Bladder microvascular endothelial cell (primary cell): ENCODE results near the gene TLE6. TPM values are rescaled to one million over a fixed set of nuclear protein-coding genes. Genes with fewer than 3 reads are reported as not detected.

Experiments used
- total RNA-seq: library from RNA; depleted of rRNA; stranded (reverse); fragments of >200 nt; gene quantifications from 2 replicates; pipeline ENCODE4 v1.2.3, GENCODE V29; 2014

The TLE6 gene
- 0.97 and 3.0 TPM in 2 replicates for total RNA-seq

DNA sequence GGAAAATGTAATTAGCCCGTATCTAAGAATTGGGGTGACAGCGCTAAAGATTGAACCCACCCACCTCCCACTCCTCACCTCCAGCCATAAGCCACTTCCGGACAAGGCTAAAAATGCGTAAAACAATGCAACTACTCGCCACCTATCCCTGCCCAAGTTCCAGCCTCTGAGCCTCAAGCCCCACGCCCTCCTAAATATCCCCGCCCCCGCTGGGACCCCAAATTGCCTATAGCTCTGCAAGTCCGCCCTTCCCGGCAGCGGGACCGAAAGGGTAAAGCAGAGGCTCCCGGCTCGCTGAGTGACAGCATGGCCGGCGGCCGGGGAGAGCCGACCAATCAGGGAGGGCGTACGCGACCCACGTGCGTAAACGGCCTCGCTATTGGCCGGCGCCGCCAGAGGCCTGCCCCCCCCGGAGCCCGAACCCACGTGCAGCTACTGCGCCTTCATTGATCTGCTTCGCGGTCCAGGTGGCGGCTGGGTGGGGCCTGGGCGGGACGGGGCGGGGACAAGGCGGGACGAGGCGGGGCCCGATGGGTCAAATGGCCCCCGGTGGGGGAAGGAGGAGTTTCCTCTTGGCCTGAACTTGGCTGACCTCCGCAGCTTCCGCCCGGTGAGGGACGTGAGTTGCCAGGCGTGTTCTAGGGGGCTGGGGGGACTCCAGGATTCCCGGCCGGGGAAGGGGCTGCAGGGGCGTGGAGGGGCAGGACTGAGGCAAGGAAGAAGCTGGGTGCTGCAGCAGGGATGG, at the start of gene TLE6:
TSS of gene TLE6 (plus strand) at position 564 of the 745 bp plus-strand sequence. CDS start 670 bp downstream, outside the sequence.

DNA sequence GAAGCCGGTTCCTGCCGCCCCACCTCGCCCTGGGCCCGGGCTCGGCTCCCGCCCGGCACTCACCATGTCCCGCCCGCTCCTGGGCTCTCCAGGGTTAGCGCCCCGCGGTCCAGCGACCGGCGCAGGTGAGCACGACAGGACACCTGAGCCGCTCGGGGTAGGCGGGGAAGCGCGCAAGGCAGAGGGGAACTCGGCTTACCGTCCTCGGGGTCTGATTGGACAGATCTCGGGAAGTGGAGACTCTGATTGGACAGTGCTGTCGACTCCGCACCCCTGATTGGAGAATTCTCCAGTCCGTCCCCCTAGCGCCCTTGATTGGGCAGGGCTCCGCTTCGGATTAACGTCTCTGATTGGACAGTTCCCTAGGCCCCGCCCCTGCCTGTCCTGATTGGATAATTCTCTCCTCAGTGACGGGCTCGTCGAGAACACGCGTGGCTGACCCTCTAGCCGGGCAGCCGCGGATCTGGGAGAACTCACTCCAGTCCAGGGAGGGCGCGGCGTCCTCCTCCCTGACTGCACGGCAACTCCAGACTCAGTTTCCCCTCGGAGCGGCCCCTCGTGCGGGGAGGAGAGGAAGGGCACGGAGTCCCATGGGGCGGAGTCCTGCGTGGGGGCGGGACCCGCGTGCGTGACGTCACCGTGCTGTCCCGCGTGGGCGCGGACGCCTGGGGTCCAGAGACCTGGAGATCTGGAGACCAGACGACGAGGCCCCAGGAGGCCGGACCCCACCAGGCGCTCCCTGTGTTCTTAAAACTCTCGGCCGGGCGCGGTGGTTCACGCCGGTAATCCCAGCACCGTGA, 32.4 kb upstream of the TLE6 start, which contains the start of gene ZNF77:
TSS of gene ZNF77 (minus strand) at position 197 of the 800 bp plus-strand sequence. CDS start at position 66, 131 bp downstream.

DNA sequence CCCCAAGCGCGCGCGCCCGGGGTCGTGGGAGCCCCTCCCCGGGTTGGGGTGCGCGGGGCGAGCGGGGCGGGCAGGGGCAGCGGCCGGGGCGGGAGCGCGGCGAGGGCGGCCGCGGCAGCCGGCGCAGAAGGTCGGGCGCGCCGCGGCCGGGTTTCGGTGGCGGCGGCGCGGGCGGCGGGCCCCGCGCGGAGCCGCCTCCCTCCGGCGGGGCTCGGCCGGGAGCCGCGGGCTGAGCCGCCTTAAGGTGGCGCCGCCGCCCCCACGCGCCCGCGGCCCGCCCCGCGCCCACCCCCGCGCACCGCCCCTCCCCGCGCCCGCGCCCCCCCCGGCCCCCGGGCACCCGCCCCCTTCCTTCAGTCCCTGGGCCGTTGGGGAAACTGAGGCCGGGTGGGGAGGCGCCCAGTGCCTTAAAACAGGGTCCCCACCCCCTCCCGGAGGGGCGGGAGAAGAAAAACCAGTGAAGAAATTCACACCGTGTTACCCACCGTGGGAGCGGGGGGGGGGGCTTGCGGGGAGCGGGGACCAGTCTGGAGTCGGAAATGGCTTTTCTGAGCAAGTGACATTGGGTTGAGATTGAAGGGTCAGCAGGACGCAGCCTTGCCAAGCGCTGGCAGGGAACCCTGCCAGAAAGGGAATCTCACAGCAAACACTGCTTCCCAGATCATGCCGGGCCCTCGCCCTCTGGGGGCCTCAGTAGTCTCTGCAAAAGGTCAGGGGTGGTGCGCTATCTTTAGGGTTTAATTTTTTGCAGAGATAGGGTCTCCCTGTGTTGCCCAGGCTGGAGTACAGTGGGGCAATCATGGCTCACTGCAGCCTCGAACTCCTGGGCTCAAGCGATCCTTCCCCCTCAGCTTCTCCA, 51.9 kb downstream of the TLE6 start, which contains the start of gene TLE2:
TSS of gene TLE2 (minus strand) at position 216 of the 859 bp plus-strand sequence. CDS start 376 bp downstream, outside the sequence.

Other genes with a start within 250 kb of the TLE6 start
- gene SLC39A3, start 237.5 kb upstream of the TLE6 start, total RNA-seq: 15.7 and 21.1 TPM in 2 replicates
- gene SGTA, start 194.3 kb upstream of the TLE6 start, total RNA-seq: 26.6 and 38.5 TPM in 2 replicates
- gene THOP1, start 192.1 kb upstream of the TLE6 start, total RNA-seq: 79.0 and 115 TPM in 2 replicates
- 2.3 and 3.3 TPM in 2 replicates for gene ZNF554, start 157.7 kb upstream of the TLE6 start, total RNA-seq
- gene ZNF555, start 136.1 kb upstream of the TLE6 start, total RNA-seq: 2.9 and 7.9 TPM in 2 replicates
- not detected in 2 replicates for gene ZNF556, start 110.2 kb upstream of the TLE6 start, total RNA-seq
- 4.6 and 4.7 TPM in 2 replicates for gene ZNF57, start 76.6 kb upstream of the TLE6 start, total RNA-seq
- gene ZNF77, start 32.6 kb upstream of the TLE6 start, total RNA-seq: 5.7 and 5.9 TPM in 2 replicates
- gene TLE2, start 51.7 kb downstream of the TLE6 start, total RNA-seq: 13.4 and 32.9 TPM in 2 replicates
- gene TLE5, start 84.9 kb downstream of the TLE6 start, total RNA-seq: 83.4 and 158 TPM in 2 replicates
- 61.0 and 88.1 TPM in 2 replicates for gene GNA11, start 116.8 kb downstream of the TLE6 start, total RNA-seq
- under 0.01 and 0.06 TPM in 2 replicates for gene GNA15, start 158.5 kb downstream of the TLE6 start, total RNA-seq
- gene S1PR4, start 201.2 kb downstream of the TLE6 start, total RNA-seq: 0.06 and 3.6 TPM in 2 replicates
- gene NCLN, start 208.4 kb downstream of the TLE6 start, total RNA-seq: 27.5 and 66.3 TPM in 2 replicates
- not detected in 2 replicates for gene CELF5, start 247.1 kb downstream of the TLE6 start, total RNA-seq